B cell (primary cell): ENCODE measurements around the gene ADAMTS13. TPM values are rescaled to one million over a fixed set of nuclear protein-coding genes. Genes with fewer than 3 reads are reported as not detected.

Experiments used
- ATAC-seq: fragments of 200-7000 bp; cut with Tn5 transposase; one replicate; pipeline ENCODE4 v1.10.0; 2021; ENCODE audit warnings: low read depth, mild to moderate bottlenecking, moderate number of reproducible peaks, moderate library complexity
- CTCF ChIA-PET: fragments of 350-600 bp; sonication (Branson Sonifier 250); formaldehyde crosslinking; loops from one replicate; lab custom pipeline; 2021; ENCODE audit warnings: antibody characterized with exemption, inconsistent platforms; lab: Charles Lee
- POLR2A ChIA-PET: fragments of 350-600 bp; sonication (Branson Sonifier 250); formaldehyde crosslinking; loops from one replicate; lab custom pipeline; 2021; ENCODE audit warnings: antibody characterized with exemption; lab: Charles Lee
- DNase-seq: peaks from one replicate; pipeline ENCODE4 v3.0.0; 2013
- H2AFZ ChIP-seq: 2 replicates; pipeline ENCODE4 v1.6.1; 2012; ENCODE audit warnings: mild to moderate bottlenecking, low read depth, low read length; ENCODE audit not compliant: insufficient read depth, poor library complexity, severe bottlenecking
- H3K27ac ChIP-seq, 2 donors: 1 replicate in 1 of 2; 2 replicates in 1 of 2; pipeline ENCODE4 v1.5.1; 2012 to 2013; ENCODE audit warnings: low read length in 2 of 2, mild to moderate bottlenecking in 2 of 2, moderate library complexity in 1 of 2
- H3K27me3 ChIP-seq, 4 experiments: fragments of 200-600 bp in 1 of 4; sonication (generic) in 1 of 4; replicated peaks in 1 of 4; 1 replicate in 2 of 4; 2 replicates in 2 of 4; pipeline versions ENCODE4 v1.6.1 to v1.7.0; 2013 to 2016; ENCODE audit warnings: low read length in 3 of 4, mild to moderate bottlenecking in 2 of 4, mixed read lengths in 1 of 4, moderate library complexity in 1 of 4; ENCODE audit not compliant: insufficient read depth in 4 of 4, control insufficient read depth in 3 of 4; ENCODE audit errors: control extremely low read depth in 1 of 4
- H3K36me3 ChIP-seq, 2 experiments: replicated peaks in 1 of 2; 1 replicate in 1 of 2; 2 replicates in 1 of 2; pipeline versions ENCODE4 v1.6.1 to v1.7.1; 2013; ENCODE audit warnings: low read length in 1 of 2; ENCODE audit not compliant: insufficient read depth in 2 of 2, control insufficient read depth in 1 of 2; ENCODE audit errors: control extremely low read depth in 1 of 2, extremely low read depth in 1 of 2
- H3K4me1 ChIP-seq, 2 donors: fragments of 200-600 bp in 1 of 2; sonication (generic) in 1 of 2; 1 replicate in 1 of 2; 2 replicates in 1 of 2; pipeline versions ENCODE4 v1.5.1 to v1.6.1; 2013 to 2017; ENCODE audit warnings: low read length in 2 of 2; ENCODE audit not compliant: control insufficient read depth in 2 of 2, insufficient read depth in 2 of 2
- H3K4me2 ChIP-seq: replicated peaks from 2 replicates; pipeline ENCODE3; 2012; ENCODE audit warnings: mild to moderate bottlenecking, low read depth, low read length; ENCODE audit not compliant: poor library complexity, severe bottlenecking
- H3K4me3 ChIP-seq, 5 experiments: fragments of 200-600 bp in 1 of 5; sonication (generic) in 1 of 5; 1 replicate in 3 of 5; 2 replicates in 2 of 5; pipeline versions ENCODE4 v1.5.1 to v1.7.0; 2011 to 2016; ENCODE audit warnings: low read length in 4 of 5, mild to moderate bottlenecking in 4 of 5, low read depth in 2 of 5, control low read depth in 1 of 5, moderate library complexity in 1 of 5; ENCODE audit not compliant: insufficient read depth in 1 of 5; ENCODE audit errors: control extremely low read depth in 1 of 5, extremely low read depth in 1 of 5
- H3K79me2 ChIP-seq: fragments of 200-600 bp; sonication (generic); one replicate; pipeline ENCODE4 v1.6.0; 2016; ENCODE audit warnings: low read length; ENCODE audit not compliant: control insufficient read depth, insufficient read depth
- H3K9ac ChIP-seq: fragments of 200-600 bp; sonication (generic); 2 replicates; pipeline ENCODE4 v1.6.1; 2017; ENCODE audit warnings: mild to moderate bottlenecking, low read length, moderate library complexity
- H3K9me3 ChIP-seq, 3 donors: one replicate each; pipeline versions ENCODE4 v1.6.1 to v1.7.1; 2013; ENCODE audit warnings: low read length in 2 of 3; ENCODE audit not compliant: control insufficient read depth in 2 of 3, insufficient read depth in 1 of 3; ENCODE audit errors: control extremely low read depth in 1 of 3
- H4K20me1 ChIP-seq: 2 replicates; pipeline ENCODE4 v1.6.0; 2012; ENCODE audit warnings: mild to moderate bottlenecking, low read length; ENCODE audit not compliant: insufficient read depth, control insufficient read depth, poor library complexity, severe bottlenecking
- H3K27ac Mint-ChIP-seq: one replicate; pipeline ENCODE4 v1.8.0; 2021; ENCODE audit warnings: mixed read lengths
- H3K27me3 Mint-ChIP-seq: one replicate; pipeline ENCODE4 v1.8.0; 2021; ENCODE audit warnings: mixed read lengths
- H3K4me1 Mint-ChIP-seq: one replicate; pipeline ENCODE4 v1.8.0; 2021; ENCODE audit warnings: mixed read lengths
- H3K4me3 Mint-ChIP-seq: one replicate; pipeline ENCODE4 v1.8.0; 2021; ENCODE audit warnings: mixed read lengths
- H3K9me3 Mint-ChIP-seq: one replicate; pipeline ENCODE4 v1.8.0; 2022; ENCODE audit warnings: mixed read lengths; ENCODE audit not compliant: insufficient read depth
- EZH2 ChIP-seq: IDR thresholded peaks from 2 replicates; pipeline ENCODE4 v1.6.1; 2012; ENCODE audit warnings: borderline replicate concordance, low read depth, mild to moderate bottlenecking, moderate library complexity, low read length; ENCODE audit not compliant: insufficient read depth, poor library complexity, severe bottlenecking
- WGBS: methylation state at CpG from one replicate; pipeline ENCODE4 v1.1.5; 2013; ENCODE audit warnings: missing lambda C conversion rate; ENCODE audit not compliant: insufficient coverage; 5-methylcytosine and 5-hydroxymethylcytosine counted together
- intact Hi-C: fragments of 100-400 bp; cut with micrococcal nuclease; formaldehyde crosslinking; loops from one replicate; pipeline ENCODE4 v1.10.0; 2022
- polyA plus RNA-seq: library from polyadenylated mRNA; depleted of rRNA; stranded (reverse); fragments of >200 nt; gene quantifications from 2 replicates; pipeline ENCODE4 v1.2.3, GENCODE V29; 2012
- total RNA-seq, 2 donors: library from RNA; stranded (reverse); fragments of 120-200 nt in 1 of 2; gene quantifications; 1 replicate in 1 of 2; 2 replicates in 1 of 2; pipeline versions ENCODE4 v1.2.3 to v1.2.4, GENCODE V29; 2013 to 2022
- TF ChIP-seq, protein P1 (sequence below): fragments of 200-600 bp; IDR thresholded peaks from one replicate; pipeline ENCODE4 v1.8.0; 2022; ENCODE audit warnings: antibody characterized with exemption, mild to moderate bottlenecking

Gene ADAMTS13
- total and polyA plus RNA-seq, 2 donors (not counting 1 experiment from before 2014, with no cell fraction given) = 2.5 to 5.7 TPM

DNA sequence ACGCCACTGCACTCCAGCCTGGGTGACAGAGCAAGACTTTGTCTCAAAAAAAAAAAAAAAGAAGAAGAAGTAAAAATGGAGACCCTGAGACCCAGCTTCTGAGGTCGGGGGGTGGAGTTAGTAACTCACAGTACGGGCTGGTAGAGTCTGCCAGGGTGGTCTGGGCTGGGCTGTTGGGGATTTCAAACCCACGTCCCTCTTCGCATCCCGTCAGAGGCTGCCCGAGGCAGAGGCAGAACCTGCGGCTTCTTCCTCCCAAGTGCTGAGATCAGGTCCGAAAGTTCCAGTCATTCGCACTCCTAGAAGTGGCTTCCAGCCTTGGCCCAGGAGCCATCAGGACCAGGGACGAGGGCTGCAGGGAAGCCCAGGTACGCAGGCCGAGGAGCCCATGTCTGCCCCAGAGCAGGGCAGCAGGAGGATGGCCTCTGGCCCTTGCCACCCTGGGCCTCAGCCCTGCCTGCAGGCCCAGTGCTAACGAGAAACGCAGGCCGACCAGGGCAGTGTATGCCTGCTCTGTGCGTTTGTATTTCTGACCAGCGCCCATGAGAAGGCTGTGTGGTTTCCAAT lies 66.6 kb downstream of the ADAMTS13 start:
- H3K9ac ChIP-seq = no peak overlapping the region
- intact Hi-C loops = loop anchor here (5.0 kb wide), 1 partner anchor 466 kb away; no protein-coding TSS in a partner anchor
- ChIA-PET POLR2A (interaction anchor here (0.6 kb wide), 2 partner anchors 45 to 1732 kb away, joined by 3 to 6 read pairs; no protein-coding TSS in a partner anchor), CTCF (interaction anchor here (1.2 to 11.0 kb wide), 2 partner anchors 83 to 304 kb away, joined by 3 to 144 read pairs; no protein-coding TSS in a partner anchor)
- peaks cover 5 to 10% of the 10 kb centered on the region in 2 donors for H3K4me1 ChIP-seq
- TF ChIP-seq, protein P1, sequence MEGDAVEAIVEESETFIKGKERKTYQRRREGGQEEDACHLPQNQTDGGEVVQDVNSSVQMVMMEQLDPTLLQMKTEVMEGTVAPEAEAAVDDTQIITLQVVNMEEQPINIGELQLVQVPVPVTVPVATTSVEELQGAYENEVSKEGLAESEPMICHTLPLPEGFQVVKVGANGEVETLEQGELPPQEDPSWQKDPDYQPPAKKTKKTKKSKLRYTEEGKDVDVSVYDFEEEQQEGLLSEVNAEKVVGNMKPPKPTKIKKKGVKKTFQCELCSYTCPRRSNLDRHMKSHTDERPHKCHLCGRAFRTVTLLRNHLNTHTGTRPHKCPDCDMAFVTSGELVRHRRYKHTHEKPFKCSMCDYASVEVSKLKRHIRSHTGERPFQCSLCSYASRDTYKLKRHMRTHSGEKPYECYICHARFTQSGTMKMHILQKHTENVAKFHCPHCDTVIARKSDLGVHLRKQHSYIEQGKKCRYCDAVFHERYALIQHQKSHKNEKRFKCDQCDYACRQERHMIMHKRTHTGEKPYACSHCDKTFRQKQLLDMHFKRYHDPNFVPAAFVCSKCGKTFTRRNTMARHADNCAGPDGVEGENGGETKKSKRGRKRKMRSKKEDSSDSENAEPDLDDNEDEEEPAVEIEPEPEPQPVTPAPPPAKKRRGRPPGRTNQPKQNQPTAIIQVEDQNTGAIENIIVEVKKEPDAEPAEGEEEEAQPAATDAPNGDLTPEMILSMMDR = no peak
- TF ChIP-seq EZH2 = no peak
- H3K4me3 ChIP-seq = no peak overlapping the region
- H3K79me2 ChIP-seq = no peaks in the 10 kb centered on the region
- H3K9me3 Mint-ChIP-seq = no peaks in the 10 kb centered on the region
- H3K27ac ChIP-seq = no peak overlapping the region
- peaks cover 0 to 10% (median 0%) of the 10 kb centered on the region in 4 experiments for H3K27me3 ChIP-seq
- H3K27ac Mint-ChIP-seq = no peak overlapping the region
- H2AFZ ChIP-seq = no peak overlapping the region
- peaks cover 15% of the 10 kb centered on the region for H3K27me3 Mint-ChIP-seq
- ATAC-seq (no peak), DNase-seq (no peak)
- peaks cover 4% of the 10 kb centered on the region for H3K4me1 Mint-ChIP-seq
- no peak overlapping the region for H3K4me3 Mint-ChIP-seq
- 89% methylated on average over 17 of the region's 18 CpGs for WGBS
- no peaks in the 10 kb centered on the region for H4K20me1 ChIP-seq
- no peaks in the 10 kb centered on the region for H3K9me3 ChIP-seq
- H3K36me3 ChIP-seq = no peaks in the 10 kb centered on the region
- no peak overlapping the region for H3K4me2 ChIP-seq
